Measurements from ENCODE around the gene LAMA2.

LAMA2 gene, protein sequence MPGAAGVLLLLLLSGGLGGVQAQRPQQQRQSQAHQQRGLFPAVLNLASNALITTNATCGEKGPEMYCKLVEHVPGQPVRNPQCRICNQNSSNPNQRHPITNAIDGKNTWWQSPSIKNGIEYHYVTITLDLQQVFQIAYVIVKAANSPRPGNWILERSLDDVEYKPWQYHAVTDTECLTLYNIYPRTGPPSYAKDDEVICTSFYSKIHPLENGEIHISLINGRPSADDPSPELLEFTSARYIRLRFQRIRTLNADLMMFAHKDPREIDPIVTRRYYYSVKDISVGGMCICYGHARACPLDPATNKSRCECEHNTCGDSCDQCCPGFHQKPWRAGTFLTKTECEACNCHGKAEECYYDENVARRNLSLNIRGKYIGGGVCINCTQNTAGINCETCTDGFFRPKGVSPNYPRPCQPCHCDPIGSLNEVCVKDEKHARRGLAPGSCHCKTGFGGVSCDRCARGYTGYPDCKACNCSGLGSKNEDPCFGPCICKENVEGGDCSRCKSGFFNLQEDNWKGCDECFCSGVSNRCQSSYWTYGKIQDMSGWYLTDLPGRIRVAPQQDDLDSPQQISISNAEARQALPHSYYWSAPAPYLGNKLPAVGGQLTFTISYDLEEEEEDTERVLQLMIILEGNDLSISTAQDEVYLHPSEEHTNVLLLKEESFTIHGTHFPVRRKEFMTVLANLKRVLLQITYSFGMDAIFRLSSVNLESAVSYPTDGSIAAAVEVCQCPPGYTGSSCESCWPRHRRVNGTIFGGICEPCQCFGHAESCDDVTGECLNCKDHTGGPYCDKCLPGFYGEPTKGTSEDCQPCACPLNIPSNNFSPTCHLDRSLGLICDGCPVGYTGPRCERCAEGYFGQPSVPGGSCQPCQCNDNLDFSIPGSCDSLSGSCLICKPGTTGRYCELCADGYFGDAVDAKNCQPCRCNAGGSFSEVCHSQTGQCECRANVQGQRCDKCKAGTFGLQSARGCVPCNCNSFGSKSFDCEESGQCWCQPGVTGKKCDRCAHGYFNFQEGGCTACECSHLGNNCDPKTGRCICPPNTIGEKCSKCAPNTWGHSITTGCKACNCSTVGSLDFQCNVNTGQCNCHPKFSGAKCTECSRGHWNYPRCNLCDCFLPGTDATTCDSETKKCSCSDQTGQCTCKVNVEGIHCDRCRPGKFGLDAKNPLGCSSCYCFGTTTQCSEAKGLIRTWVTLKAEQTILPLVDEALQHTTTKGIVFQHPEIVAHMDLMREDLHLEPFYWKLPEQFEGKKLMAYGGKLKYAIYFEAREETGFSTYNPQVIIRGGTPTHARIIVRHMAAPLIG (N-terminal part only)

GRCh38 chr6:128882991-128883611, at the start of gene LAMA2:
LAMA2 (plus strand) TSS chr6:128883138; CDS start chr6:128883246, 108 bp downstream.
- no peak for DNase-seq

DNA sequence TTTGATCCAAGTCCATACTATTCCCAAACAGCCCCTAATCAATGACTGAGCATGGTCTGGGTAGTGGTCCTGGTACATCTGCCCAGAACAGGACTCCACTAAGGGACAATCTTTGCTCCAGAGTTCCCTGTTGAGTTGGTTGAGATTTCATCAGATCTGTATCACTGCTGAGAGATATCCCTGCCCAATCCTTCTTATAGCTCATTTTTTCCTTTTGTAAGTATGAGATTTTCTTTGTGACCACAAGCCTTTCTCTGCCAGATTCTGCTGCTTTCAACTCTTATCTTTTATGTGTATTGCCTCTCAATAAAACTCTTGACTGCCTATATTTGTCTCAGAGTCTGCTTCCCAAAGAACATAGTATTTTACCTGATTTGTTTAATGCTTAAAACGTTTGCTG, 46.2 kb upstream of the LAMA2 start:
- no peak for DNase-seq

- DNase-seq, result no peak
Measured at GRCh38 chr6:128841518-128841917, 41.4 kb upstream of the LAMA2 start.

DNA sequence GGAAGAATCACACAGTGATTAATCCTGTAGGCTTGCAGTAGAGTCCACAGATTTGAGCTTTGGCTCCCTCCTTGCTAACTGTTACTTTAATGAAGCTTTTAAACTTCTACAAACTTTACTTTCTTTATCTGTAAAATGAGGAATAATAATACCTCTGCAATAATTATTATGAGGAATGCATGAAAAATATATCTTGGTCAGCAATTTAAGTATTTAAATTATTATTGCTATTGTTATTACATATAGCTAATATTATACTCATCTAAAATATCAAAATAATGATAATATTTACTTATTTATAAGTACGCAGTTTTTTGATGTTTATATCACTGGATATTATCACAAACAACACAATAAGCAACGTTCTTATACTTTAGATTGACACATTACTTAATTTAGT, 38.3 kb upstream of the LAMA2 start:
- no peak for DNase-seq

DNA sequence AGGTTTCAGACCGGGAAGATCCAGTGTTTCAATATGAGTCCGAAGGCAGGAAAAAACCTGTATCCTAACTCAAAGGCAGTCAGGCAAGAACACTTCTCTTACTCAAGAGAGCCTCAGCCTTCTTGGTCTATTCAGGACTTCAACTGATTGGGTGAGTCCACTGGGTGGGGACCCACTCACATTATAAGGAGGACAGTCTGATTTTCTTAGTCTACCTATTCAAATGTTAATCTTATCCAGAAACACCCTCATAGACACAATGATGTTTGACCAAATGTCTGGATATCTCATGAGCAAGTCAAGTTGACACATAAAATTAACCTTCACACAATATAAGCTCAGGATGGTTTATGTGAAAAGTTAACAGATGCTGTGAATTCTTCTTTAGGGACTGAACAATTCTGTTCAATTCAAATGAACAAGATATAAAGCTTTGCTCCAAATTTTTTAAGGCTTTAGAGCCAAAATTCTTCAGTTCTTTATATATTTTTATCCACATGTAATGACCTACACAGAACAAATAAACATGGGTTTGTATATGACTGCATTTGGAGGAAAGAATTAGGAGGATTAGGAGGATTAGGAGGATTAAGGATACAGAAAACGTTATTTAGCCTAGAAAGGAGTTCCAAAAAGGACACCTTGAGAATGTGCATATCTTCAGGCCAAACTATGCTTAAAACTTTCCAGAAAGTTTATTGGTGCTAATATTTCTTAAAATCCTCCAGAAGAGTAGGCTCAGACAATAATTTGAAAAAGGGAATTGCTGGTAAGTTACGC, 35.3 kb upstream of the LAMA2 start:
- DNase-seq, result no peak

DNA sequence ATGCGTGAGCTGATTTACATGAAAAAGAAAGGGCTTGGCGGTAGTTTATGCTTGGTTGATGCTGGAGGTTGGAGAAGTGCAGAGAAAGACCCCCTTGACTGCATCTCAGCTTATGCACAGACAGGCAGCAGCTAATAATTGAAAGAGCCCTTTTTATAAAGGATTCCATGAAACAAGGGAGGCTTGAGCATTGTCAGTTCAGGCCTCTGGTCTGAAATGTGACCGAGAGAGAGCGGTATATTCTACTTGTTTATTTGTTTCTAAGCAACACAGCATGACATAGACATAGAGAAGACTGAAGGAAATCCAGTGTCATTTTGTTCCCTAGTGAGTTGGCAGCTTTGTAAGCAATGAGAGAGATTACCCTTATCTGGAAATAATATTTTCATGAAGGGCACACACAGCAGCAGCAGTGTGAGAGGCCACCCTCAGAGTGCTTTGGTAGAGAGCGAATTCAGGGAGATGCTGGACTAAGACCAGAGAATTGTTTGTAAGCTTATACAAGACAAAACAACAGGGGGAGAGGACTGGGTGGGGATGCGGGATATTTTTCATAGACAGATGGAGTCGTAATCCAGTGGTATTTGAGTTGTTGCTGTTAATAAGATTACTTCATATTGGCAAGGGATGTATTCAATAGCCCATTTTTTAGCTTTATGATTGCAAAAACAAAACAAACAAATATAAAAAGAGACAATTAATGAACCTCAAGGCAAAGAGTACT, 34.6 kb upstream of the LAMA2 start:
- no peak for DNase-seq

DNA sequence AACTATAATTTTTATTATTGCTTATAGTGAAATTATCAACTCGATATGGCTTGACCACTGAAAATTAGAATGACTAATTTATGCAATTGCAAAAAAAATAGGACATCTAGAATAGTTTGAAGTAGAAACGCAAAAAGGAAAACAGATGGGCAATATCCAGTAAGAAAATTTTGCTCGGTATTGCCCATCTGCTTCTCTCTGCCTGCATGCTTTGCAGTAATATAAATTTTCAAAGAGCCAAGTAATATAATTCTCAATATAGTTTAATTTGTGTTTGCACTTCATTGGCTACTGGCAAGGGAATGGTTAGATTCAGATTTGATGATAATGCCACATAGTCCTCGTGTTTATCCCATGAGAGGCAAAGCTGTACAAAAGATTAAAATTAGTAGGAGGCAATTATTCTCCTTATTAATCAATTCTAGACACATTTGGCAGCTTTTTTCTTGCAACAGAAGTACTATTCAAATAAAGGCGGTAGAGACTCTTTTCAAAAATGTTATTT, 27.3 kb upstream of the LAMA2 start:
- DNase-seq, result no peak

DNA sequence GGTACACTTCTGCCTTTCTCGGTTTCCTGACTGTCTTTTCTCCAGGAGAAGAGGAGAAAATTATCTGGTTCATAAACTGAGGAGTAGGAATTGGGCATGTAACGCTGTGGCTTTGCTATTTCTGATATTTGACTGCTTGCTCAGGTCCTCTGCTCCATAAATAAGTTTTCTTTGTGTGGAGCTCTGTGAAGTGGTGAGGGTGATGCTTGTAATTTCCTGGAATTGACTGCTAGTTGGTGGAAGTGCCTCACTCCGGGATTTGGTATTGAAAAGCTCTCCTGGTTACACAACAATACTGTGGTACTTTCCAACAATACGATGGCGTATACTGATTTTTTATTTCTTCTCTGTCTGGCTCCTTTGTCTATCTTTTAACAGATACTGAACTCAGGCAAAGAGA, 25.1 kb upstream of the LAMA2 start:
- DNase-seq, result no peak

GRCh38 chr6:128860782-128861181, 22.2 kb upstream of the LAMA2 start:
- DNase-seq, result no peak

GRCh38 chr6:128863983-128864382, 19.0 kb upstream of the LAMA2 start:
- no peak for DNase-seq

DNA sequence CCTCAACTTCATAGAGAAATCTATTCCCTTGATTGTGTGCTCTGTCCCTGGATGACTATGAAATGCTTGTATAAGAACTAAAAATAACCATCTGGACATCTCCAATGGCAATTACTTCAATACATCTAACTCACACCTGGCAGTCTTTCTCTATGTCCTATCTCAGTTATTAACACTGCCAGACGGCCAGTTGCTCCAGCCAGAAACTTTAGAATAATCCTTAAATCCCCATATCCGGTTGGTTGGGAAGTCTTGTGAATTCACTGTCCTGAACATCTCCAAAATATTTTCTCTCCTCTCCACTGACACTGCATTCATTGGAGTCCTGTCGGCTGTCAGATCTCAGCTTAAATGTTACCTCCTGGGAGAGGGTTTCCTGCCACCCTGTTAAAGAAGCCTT, 12.2 kb upstream of the LAMA2 start:
- DNase-seq, result no peak

DNA sequence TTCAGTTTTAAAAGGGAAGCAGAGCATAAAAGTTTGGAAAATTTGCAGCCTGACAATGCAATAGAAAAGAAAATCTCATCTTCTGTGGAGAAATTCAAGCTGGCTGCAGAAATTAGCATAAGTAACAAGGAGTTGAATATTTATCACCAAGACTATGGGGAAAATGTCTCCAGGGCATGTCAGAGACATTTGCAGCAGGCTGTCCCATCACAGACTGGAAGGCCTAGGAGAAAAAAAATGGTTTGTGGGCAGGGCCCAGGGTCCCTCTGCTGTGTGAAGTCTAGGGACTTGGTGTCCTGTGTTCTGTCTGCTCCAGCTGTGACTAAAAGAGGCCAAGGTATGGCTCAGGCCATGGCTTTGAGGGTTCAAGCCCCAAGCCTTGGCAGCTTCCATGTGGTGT, 8.1 kb upstream of the LAMA2 start:
- DNase-seq, result no peak

DNA sequence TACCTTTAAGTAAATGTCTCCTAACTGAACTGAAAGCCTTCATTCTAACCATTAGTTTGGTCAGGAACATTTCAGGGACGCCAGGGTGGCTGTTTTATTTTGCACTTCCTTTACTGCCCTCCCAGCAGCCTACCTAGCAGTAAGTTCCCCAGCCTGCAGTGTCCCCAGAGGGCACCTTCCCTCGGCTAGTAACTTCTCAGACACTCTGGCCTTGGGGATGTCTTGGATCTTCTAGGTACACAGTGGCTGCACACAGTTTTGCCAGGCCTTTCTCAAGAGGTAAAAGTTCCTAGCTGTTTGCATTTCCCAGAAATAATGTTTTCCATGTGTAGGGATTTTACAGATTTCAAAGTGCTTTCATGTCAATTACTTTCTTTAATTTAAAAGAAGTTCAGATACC, 378 bp upstream of the LAMA2 start:
- DNase-seq, result no peak

- no peak for DNase-seq
Measured at GRCh38 chr6:128883906-128884305, 968 bp downstream of the LAMA2 start.

DNA sequence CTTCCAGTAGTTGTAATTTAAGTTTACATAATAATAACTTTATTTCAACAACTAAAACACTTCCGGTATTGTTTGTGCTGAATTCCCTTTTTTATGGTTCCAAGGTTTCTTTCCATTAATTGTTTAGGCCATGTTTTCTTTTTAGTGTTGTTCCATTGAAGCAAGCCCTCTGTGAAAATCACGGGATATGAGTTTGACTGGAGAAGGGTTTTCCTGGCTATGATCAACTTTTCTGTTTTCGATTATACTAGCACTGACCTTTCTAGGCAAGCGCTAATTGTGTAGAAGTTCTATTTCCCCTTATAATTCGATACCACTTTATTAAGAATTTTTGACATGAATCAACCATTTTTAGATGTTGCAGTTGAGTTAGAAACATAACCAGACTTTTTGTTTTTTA, 2.4 kb downstream of the LAMA2 start:
- DNase-seq, result no peak

DNA sequence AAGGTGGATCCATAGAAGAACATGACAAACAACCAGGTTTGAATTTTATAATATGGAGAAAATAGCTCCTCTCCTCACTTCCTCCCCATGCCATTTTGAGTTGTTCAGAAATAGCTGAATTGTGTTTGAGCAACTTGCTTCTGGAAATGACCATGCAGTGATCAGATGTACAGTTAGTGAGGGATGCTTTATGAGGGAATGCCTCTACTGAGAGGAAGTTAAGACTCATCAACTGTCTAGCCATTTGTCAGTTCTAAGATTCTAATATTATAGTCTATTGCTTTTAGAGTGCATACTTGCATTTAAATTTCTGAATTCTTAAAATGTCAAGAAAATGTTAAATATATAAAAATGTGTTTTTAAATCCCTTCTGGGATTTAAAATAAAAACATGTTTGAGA, 3.8 kb downstream of the LAMA2 start:
- DNase-seq, result no peak

DNA sequence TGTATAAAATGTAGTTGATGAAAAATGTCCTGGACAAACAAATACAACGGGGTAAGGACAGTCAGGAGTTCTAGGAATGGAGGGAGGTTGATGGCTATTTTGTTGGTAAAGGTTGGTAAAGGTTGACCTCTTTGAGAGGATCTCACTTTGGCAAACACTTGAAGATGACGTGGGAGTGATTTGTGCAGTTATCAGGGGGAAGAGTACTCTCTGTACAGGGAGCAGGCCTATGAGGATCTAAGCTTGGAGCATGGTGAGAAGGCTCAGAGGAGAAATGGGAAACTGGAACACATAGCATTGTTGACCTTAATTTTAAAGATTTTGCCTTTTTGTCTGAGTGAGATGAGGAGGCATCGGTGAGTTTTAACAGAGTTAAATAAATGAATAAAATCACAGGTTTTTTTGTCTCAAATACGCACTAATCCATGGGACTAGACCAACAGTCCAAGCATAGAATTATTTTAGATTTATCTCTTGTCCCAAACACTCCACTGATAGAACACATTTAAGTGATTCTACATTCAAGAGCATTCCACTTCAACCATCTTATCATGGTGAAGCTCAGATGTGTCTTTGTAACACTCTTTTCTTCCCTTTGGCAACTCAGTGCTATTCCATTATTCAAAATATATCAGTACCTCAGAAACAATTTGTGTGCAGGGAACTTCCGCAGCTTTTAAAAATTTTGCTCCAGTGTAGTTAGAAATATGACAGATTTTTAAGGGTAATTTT, 5.7 kb downstream of the LAMA2 start:
- DNase-seq, result no peak

DNA sequence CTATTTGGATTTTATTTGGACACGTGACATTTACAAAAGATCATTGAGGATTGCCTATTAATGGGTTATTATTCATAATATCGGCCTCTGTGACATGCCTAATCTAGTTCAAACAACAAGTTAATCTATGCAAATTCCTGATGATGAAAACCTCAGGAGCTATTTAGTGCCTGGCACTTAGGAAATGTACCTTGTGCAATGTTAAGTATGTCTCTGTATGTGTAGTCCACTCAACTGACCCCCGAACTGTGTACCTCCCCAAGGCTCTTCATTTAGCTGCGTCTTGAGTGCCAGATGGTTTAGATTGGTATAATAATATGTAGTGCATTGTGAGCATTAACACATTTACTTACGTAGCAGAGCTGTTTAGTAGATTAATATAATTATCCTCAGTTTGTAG, 6.9 kb downstream of the LAMA2 start:
- no peak for DNase-seq

DNA sequence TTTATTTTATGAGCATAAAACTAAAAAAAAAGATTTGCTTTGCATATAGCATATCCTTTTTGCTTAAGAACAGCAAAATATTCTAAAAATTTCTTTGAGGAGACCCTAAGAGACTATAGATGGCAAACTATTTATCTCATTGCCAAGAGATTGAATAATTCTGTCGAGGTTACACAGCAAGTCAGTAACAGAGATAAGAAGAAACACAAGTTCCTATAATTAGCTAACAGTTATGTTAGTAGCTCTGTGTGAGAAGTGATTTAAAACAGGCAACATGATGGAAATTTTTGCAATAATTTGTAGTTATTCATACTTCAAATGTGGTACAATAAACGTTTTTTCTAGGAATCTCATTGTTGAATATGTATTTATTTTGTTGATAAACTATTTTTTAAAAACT, 9.1 kb downstream of the LAMA2 start:
- DNase-seq, result no peak

DNA sequence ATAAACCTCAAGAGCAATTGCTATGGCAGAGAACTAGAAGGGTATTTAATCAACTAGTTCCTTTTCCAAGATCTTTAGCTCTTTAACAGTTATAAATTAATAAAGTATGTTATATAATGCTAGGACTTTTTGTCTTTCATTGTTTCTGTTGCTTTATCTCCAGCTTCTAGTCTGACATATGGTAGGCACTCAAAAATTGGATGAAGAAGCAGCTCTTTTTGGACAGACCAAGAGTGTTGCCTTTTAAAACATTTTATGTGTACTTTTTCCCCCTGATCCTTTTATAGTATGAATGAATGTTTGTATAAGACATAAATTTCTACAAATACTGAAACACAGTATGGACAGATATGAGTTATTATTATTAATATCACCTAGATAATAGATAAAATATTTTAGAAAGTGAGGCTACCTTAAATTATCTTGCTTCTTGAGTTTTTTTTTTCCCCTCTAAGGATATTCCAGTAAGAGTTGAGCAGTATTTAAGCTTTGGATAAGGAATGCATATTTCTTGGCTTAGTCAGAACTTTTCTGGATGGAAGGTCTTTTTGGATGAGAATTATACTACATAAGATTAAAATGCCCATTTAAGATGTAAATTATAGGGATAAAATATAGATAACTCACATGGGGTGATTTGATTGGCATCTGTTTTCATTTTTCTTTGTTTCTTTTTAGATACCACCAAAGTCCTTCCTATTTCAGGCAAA, 16.6 kb downstream of the LAMA2 start:
- DNase-seq, result no peak
